AG09309 (cell line): ENCODE measurements around the gene RPRD2.

ENCODE experiments used
- DNase-seq: peaks from one replicate; pipeline ENCODE4 v3.0.0-alpha.2; 2010; ENCODE audit warnings: low read depth
- H3K4me3 ChIP-seq: 2 replicates; pipeline ENCODE4 v1.5.1; 2011; ENCODE audit warnings: mild to moderate bottlenecking, low read depth, low read length, moderate library complexity; ENCODE audit not compliant: control insufficient read depth
- TF ChIP-seq, protein P1 (sequence below): IDR thresholded peaks from 2 replicates; pipeline ENCODE4 v1.5.1; 2011; ENCODE audit warnings: mild to moderate bottlenecking, low read depth, low read length, inconsistent platforms; ENCODE audit not compliant: insufficient read depth, control insufficient read depth; ENCODE audit errors: missing control alignments

RPRD2 gene

DNA sequence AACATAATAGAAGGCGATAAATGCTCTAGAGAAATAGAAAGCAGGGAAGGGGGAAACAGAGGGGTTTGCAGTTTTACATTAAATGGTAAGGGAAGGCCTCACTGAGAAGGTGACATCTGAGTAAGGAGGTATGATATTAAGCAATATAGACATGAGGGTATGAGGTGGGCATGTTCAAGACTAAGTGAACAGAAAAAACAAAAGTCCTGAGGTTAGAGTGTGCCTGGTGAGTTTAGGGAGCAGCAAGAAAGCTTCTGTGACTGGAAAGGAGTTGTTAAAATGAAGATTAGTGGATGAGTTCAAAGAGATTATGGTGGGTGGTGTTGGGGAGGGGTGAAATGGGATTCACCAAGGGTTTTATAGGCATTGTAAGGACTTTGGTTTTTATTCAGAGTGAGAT, 8.6 kb downstream of the RPRD2 start:
- TF ChIP-seq, protein P1, sequence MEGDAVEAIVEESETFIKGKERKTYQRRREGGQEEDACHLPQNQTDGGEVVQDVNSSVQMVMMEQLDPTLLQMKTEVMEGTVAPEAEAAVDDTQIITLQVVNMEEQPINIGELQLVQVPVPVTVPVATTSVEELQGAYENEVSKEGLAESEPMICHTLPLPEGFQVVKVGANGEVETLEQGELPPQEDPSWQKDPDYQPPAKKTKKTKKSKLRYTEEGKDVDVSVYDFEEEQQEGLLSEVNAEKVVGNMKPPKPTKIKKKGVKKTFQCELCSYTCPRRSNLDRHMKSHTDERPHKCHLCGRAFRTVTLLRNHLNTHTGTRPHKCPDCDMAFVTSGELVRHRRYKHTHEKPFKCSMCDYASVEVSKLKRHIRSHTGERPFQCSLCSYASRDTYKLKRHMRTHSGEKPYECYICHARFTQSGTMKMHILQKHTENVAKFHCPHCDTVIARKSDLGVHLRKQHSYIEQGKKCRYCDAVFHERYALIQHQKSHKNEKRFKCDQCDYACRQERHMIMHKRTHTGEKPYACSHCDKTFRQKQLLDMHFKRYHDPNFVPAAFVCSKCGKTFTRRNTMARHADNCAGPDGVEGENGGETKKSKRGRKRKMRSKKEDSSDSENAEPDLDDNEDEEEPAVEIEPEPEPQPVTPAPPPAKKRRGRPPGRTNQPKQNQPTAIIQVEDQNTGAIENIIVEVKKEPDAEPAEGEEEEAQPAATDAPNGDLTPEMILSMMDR, result no peak
- DNase-seq, result no peak
- H3K4me3 ChIP-seq, result no peak overlapping the region

DNA sequence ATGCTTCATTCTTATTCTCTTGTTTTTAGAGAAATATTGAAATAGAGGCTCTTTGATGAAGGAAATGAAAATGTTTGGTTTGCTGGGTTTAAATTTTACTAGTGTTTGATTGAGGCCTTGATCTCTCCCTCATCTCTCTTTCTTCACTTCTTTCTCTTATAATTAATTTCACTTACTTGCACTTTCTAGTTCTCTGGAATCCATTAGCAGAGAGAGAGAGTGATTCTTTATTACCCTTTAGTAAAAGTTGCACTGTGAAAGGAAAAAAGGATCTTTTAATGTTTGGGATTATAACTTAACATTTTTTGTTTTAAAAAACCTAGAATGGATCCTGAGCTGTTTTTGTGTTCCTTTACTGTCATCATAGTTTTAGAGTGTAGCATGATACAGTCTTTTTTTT, 12.2 kb downstream of the RPRD2 start:
- TF ChIP-seq, protein P1, result no peak
- H3K4me3 ChIP-seq, result no peak overlapping the region
- DNase-seq, result no peak

DNA sequence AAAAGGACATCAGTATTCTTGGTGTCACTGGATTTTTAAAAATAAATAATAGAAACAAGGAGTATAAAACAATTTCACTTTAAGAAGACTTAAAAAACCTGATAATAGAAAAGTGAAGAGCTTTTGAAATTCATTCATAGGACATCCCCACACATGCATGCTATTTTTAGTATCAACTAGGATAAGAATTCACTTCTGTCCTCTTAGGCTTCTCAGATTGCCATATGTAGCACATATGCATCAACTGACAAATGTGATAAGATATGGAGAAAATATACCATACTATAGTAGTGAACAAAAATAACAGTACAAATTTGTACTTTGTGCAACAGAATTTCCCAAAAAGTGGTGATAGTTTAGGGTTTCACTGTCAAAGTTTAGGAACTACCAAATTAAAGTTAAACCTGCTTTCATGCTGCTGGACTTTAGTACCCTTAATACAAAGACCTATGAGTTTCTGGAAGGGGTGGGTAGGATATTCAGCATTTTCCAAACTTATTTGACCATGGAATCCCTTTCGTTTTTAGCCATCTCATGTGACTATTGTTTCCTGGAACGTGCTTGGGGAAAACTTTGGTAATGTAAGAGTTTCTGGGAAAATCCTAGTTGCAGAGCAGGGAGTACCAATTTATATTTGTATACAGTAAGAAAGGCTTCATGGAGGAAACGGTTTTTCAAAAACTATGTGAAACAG, 19.8 kb downstream of the RPRD2 start:
- DNase-seq, result no peak
- no peak overlapping the region for H3K4me3 ChIP-seq
- TF ChIP-seq, protein P1, result no peak

DNA sequence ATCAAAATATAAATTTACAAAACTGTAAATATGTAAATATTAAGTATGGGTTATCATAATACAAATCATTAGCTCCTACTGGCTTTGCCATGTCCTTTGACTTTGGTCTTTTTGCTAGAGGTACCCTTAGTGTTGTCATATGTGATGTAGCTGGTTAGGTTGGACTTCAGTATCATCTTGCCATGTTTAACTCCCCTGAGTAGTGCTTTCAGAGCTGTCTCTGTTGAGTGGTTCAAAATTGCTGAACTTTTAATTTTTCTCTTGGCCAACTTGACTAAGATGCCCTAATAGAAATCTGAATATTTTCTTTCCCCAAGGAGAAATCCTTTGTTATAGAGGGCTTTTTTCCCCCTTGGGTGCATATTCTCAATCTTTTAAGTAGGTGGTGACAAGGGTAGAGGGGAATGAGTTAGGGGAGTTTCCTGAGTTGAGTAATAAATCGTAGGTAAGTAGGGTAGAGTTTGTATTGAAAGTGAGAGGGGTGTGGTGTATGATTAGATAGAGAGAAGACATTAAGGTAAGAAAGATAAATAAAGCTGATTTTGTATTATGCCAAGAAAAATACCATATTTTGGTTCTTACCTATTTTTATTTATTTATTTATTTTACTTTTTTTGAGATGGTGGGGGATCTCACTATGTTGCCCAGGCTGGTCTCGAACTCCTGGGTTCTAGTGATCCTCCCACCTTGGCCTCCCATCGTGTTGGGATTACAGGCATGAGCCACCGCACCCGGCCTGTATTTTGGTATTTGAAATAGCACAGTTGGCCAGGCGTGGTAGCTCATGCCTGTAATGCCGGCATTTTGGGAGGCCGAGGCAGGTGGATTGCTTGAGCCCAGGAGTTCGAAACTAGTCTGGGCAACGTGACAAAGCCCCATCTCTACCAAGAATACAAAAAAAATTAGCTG, 21.8 kb downstream of the RPRD2 start:
- DNase-seq, result no peak
- TF ChIP-seq, protein P1, result no peak
- H3K4me3 ChIP-seq, result no peak overlapping the region

DNA sequence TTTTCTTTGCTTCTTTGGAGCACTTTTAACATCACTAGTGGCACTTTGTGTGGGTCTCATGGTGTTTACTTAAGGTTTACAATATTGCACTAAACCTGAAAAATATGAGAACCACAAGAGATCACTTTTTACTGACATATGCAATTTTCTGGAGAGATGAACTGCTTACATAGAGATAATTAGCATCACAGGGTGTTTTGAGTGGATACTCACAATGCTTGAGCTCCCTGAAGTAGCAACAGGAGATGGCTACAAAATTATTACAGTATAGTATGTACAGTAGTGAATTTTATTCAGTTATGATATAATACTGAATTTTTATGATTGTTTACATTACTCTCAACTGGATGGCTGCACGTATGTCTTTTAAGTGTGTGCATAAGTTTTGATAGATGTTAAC, 22.6 kb downstream of the RPRD2 start:
- no peak overlapping the region for H3K4me3 ChIP-seq
- TF ChIP-seq, protein P1, result no peak
- DNase-seq, result no peak

DNA sequence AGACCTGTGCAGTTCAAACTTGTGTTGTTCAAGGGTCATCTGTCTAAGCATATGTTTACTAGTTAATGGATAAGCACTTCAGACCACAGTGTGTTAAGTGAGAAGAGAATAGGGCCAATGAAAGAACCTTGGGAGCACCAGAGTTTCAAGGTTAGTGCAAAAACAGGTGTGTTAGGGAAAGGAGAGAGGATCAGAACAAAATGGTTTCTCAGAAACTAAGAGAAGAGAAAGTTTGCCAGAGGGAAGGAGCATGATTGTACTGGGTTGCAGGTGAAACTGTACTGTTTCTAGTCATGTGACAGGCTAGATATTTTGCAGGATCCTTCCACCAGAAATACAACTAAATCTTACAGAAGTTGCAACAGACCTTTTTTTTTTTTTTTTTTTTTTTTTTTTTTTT, 23.3 kb downstream of the RPRD2 start:
- H3K4me3 ChIP-seq, result no peak overlapping the region
- no peak for DNase-seq
- TF ChIP-seq, protein P1, result no peak
